ENCODE data around the gene KLF12. TPM values are rescaled to one million over a fixed set of nuclear protein-coding genes. Genes with fewer than 3 reads are reported as not detected.

Gene KLF12
- total and polyA plus RNA-seq, 2 experiments from 2014 or later: 6.4 to 7.7 TPM

DNA sequence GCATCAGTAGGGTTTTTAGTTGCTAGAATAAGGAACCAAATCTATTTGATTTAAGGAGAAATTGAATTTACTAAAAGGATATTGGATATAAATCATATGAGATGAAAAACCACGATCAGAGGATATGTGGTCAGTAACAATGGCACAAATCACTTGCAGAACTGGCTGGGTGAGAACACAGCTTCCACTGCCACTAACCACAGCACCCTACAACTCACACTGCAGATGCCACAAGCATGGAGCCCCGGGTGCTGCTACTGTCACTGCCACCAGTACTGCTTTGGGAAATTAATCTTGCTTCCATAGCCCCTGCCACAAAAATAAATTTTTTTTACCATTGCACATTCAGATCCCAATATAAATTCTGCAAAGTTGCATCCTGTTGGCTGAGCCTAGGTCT, 40.6 kb upstream of the KLF12 start (continued):
- TF ChIP-seq, protein P1, sequence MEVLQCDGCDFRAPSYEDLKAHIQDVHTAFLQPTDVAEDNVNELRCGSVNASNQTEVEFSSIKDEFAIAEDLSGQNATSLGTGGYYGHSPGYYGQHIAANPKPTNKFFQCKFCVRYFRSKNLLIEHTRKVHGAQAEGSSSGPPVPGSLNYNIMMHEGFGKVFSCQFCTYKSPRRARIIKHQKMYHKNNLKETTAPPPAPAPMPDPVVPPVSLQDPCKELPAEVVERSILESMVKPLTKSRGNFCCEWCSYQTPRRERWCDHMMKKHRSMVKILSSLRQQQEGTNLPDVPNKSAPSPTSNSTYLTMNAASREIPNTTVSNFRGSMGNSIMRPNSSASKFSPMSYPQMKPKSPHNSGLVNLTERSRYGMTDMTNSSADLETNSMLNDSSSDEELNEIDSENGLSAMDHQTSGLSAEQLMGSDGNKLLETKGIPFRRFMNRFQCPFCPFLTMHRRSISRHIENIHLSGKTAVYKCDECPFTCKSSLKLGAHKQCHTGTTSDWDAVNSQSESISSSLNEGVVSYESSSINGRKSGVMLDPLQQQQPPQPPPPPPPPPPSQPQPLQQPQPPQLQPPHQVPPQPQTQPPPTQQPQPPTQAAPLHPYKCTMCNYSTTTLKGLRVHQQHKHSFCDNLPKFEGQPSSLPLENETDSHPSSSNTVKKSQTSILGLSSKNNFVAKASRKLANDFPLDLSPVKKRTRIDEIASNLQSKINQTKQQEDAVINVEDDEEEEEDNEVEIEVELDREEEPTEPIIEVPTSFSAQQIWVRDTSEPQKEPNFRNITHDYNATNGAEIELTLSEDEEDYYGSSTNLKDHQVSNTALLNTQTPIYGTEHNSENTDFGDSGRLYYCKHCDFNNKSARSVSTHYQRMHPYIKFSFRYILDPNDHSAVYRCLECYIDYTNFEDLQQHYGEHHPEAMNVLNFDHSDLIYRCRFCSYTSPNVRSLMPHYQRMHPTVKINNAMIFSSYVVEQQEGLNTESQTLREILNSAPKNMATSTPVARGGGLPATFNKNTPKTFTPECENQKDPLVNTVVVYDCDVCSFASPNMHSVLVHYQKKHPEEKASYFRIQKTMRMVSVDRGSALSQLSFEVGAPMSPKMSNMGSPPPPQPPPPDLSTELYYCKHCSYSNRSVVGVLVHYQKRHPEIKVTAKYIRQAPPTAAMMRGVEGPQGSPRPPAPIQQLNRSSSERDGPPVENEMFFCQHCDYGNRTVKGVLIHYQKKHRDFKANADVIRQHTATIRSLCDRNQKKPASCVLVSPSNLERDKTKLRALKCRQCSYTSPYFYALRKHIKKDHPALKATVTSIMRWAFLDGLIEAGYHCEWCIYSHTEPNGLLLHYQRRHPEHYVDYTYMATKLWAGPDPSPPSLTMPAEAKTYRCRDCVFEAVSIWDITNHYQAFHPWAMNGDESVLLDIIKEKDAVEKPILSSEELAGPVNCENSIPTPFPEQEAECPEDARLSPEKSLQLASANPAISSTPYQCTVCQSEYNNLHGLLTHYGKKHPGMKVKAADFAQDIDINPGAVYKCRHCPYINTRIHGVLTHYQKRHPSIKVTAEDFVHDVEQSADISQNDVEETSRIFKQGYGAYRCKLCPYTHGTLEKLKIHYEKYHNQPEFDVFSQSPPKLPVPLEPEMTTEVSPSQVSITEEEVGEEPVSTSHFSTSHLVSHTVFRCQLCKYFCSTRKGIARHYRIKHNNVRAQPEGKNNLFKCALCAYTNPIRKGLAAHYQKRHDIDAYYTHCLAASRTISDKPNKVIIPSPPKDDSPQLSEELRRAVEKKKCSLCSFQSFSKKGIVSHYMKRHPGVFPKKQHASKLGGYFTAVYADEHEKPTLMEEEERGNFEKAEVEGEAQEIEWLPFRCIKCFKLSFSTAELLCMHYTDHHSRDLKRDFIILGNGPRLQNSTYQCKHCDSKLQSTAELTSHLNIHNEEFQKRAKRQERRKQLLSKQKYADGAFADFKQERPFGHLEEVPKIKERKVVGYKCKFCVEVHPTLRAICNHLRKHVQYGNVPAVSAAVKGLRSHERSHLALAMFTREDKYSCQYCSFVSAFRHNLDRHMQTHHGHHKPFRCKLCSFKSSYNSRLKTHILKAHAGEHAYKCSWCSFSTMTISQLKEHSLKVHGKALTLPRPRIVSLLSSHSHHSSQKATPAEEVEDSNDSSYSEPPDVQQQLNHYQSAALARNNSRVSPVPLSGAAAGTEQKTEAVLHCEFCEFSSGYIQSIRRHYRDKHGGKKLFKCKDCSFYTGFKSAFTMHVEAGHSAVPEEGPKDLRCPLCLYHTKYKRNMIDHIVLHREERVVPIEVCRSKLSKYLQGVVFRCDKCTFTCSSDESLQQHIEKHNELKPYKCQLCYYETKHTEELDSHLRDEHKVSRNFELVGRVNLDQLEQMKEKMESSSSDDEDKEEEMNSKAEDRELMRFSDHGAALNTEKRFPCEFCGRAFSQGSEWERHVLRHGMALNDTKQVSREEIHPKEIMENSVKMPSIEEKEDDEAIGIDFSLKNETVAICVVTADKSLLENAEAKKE (CRISPR knock-in tag; IDR thresholded peaks at IDR 0.05): no peak
- TF ChIP-seq CREB1 (CRISPR knock-in tag; IDR thresholded peaks at IDR 0.05; ENCODE audit: low read depth) (no peak), EZH2phosphoT487 (IDR thresholded peaks at IDR 0.05; ENCODE audit: unreplicated experiment) (no peak), ZNF331 (CRISPR knock-in tag; IDR thresholded peaks at IDR 0.05; ENCODE audit: low read depth) (no peak)
- TF ChIP-seq, protein P2, sequence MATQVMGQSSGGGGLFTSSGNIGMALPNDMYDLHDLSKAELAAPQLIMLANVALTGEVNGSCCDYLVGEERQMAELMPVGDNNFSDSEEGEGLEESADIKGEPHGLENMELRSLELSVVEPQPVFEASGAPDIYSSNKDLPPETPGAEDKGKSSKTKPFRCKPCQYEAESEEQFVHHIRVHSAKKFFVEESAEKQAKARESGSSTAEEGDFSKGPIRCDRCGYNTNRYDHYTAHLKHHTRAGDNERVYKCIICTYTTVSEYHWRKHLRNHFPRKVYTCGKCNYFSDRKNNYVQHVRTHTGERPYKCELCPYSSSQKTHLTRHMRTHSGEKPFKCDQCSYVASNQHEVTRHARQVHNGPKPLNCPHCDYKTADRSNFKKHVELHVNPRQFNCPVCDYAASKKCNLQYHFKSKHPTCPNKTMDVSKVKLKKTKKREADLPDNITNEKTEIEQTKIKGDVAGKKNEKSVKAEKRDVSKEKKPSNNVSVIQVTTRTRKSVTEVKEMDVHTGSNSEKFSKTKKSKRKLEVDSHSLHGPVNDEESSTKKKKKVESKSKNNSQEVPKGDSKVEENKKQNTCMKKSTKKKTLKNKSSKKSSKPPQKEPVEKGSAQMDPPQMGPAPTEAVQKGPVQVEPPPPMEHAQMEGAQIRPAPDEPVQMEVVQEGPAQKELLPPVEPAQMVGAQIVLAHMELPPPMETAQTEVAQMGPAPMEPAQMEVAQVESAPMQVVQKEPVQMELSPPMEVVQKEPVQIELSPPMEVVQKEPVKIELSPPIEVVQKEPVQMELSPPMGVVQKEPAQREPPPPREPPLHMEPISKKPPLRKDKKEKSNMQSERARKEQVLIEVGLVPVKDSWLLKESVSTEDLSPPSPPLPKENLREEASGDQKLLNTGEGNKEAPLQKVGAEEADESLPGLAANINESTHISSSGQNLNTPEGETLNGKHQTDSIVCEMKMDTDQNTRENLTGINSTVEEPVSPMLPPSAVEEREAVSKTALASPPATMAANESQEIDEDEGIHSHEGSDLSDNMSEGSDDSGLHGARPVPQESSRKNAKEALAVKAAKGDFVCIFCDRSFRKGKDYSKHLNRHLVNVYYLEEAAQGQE (IDR thresholded peaks at IDR 0.05; ENCODE audit: unreplicated experiment): no peak

DNA sequence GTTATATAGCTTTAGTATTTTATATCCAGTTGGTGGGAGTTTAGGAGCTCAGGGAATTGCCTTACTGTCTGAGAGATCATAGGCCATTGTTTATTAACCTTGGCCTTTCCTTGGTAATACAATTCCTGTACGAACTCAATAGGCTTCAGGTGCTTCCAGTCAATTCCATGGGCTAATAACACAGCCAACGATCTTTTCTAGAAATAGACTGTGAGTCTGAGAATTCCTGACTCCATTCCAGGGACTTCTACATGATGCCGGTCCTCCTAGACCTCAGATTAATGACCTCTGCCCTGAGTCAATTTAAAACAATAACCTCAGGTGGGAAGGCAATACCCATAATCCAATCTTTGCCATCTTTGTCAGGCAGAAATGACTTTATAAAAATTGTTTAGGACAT, 39.6 kb upstream of the KLF12 start:
- Mint-ChIP-seq H3K36me3 (ENCODE audit: low read depth) (no peaks in the 10 kb centered on the region), H3K27ac (no peak overlapping the region), H3K9me3 (no peaks in the 10 kb centered on the region), H3K4me1 (peaks cover 13% of the 10 kb centered on the region), H3K4me3 (no peak overlapping the region), H3K27me3 (ENCODE audit: insufficient read depth, low read depth, poor library complexity) (no peaks in the 10 kb centered on the region)
- H3F3A ChIP-seq (replicated peaks; ENCODE audit: low read depth): no peaks in the 10 kb centered on the region
- no peaks in the 10 kb centered on the region for H3K79me2 ChIP-seq (replicated peaks; ENCODE audit: insufficient read depth)
- 0 out of 2 replicates have a peak, but pooled peaks cover 5% of the 10 kb centered on the region for H3K4me1 ChIP-seq (ENCODE audit: insufficient read depth)
- no peak overlapping the region for H3K4me3 ChIP-seq
- H2AFZ ChIP-seq: no peak overlapping the region
- no peaks in the 10 kb centered on the region; the same call in 1 of the 2 replicates for H3K9me2 ChIP-seq (ENCODE audit: insufficient read depth)
- H3K27ac ChIP-seq (ENCODE audit: low read depth): no peak overlapping the region
- DNase-seq (ENCODE audit: low spot score): no peak
- no peaks in the 10 kb centered on the region for H4K20me1 ChIP-seq (replicated peaks; ENCODE audit: insufficient read depth)
- H3K4me2 ChIP-seq: no peak overlapping the region
- no peak for ATAC-seq
- H3K36me3 ChIP-seq (ENCODE audit: insufficient read depth): no peaks in the 10 kb centered on the region
- no peaks in the 10 kb centered on the region for H3K27me3 ChIP-seq (ENCODE audit: insufficient read depth)
- TF ChIP-seq, protein P3, sequence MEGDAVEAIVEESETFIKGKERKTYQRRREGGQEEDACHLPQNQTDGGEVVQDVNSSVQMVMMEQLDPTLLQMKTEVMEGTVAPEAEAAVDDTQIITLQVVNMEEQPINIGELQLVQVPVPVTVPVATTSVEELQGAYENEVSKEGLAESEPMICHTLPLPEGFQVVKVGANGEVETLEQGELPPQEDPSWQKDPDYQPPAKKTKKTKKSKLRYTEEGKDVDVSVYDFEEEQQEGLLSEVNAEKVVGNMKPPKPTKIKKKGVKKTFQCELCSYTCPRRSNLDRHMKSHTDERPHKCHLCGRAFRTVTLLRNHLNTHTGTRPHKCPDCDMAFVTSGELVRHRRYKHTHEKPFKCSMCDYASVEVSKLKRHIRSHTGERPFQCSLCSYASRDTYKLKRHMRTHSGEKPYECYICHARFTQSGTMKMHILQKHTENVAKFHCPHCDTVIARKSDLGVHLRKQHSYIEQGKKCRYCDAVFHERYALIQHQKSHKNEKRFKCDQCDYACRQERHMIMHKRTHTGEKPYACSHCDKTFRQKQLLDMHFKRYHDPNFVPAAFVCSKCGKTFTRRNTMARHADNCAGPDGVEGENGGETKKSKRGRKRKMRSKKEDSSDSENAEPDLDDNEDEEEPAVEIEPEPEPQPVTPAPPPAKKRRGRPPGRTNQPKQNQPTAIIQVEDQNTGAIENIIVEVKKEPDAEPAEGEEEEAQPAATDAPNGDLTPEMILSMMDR (conservative IDR thresholded peaks at IDR 0.05; ENCODE audit: low read depth in 2 of 2): no peak
- TF ChIP-seq EZH2phosphoT487 (IDR thresholded peaks at IDR 0.05; ENCODE audit: unreplicated experiment) (no peak), EZH2 (IDR thresholded peaks at IDR 0.05; ENCODE audit: low read depth, unreplicated experiment) (no peak)
- TF ChIP-seq, protein P2 (IDR thresholded peaks at IDR 0.05; ENCODE audit: unreplicated experiment): no peak

Data from GM23338 (cell line).